WTC11 (cell line): ENCODE measurements around the gene TXNRD1.

Experiments
- E2F1 ChIP-seq: sonication (generic); formaldehyde crosslinking; IDR thresholded peaks from 2 replicates; pipeline ENCODE4 v1.8.0; 2022; ENCODE audit warnings: mild to moderate bottlenecking, missing genetic modification reagents
- MLX ChIP-seq: sonication (generic); formaldehyde crosslinking; IDR thresholded peaks from 2 replicates; pipeline ENCODE4 v1.8.1; 2023; ENCODE audit warnings: mild to moderate bottlenecking, missing genetic modification reagents, moderate library complexity

- no peak for TF ChIP-seq MLX
- no peak for TF ChIP-seq E2F1 (CRISPR knock-in tag)
These were observed 106.4 kb downstream of the TXNRD1 start for GRCh38 chr12:104321949-104322348.
